AG08395 (cell line): ENCODE data around the gene ARHGAP23.
"Not testable (repeated sequence)": the region's sequence is repeated elsewhere in the genome, so short reads cannot be mapped to it uniquely, and the experiment has no call there.

Experiments used
- DNase-seq: peaks from one replicate; pipeline ENCODE4 v3.0.0; 2012; ENCODE audit warnings: mixed read lengths, low spot score

ARHGAP23 gene

GRCh38 chr17:38421171-38421841 is 7.0 kb upstream of the ARHGAP23 start:
- peak; percentile 55 for DNase-seq

GRCh38 chr17:38421871-38422827 is 6.1 kb upstream of the ARHGAP23 start:
- no peak for DNase-seq

GRCh38 chr17:38424297-38424972 is 3.8 kb upstream of the ARHGAP23 start:
- no peak for DNase-seq

- DNase-seq, result no peak
Observed at GRCh38 chr17:38425031-38425430, 3.2 kb upstream of the ARHGAP23 start.

GRCh38 chr17:38425744-38426143 is 2.5 kb upstream of the ARHGAP23 start:
- DNase-seq, result no peak

- DNase-seq, result no peak
Observed at GRCh38 chr17:38426441-38426840, 1.8 kb upstream of the ARHGAP23 start.

GRCh38 chr17:38427160-38427949 is 909 bp upstream of the ARHGAP23 start:
- DNase-seq, result no peak

GRCh38 chr17:38428643-38429371 is 543 bp downstream of the ARHGAP23 start:
- DNase-seq, result peak; percentile 62

- no peak for DNase-seq
Observed at GRCh38 chr17:38429476-38430100, 1.3 kb downstream of the ARHGAP23 start.

- peak; percentile 62 for DNase-seq
Observed at GRCh38 chr17:38430316-38430715, 2.1 kb downstream of the ARHGAP23 start.

GRCh38 chr17:38430822-38431221 is 2.6 kb downstream of the ARHGAP23 start:
- no peak for DNase-seq

GRCh38 chr17:38431346-38432145 is 3.3 kb downstream of the ARHGAP23 start:
- DNase-seq, result no peak

- DNase-seq, result no peak
Observed at GRCh38 chr17:38434178-38434665, 6.0 kb downstream of the ARHGAP23 start.

GRCh38 chr17:38435795-38436194 is 7.5 kb downstream of the ARHGAP23 start:
- no peak for DNase-seq

- no peak for DNase-seq
Observed at GRCh38 chr17:38436386-38436785, 8.1 kb downstream of the ARHGAP23 start.

- not testable (repeated sequence) for DNase-seq
Observed at GRCh38 chr17:38437313-38437712, 9.0 kb downstream of the ARHGAP23 start.

GRCh38 chr17:38439436-38439835 is 11.2 kb downstream of the ARHGAP23 start:
- DNase-seq, result no peak

GRCh38 chr17:38440614-38441397 is 12.5 kb downstream of the ARHGAP23 start:
- DNase-seq, result no peak
